ENCODE results near the gene PLSCR5.

Gene PLSCR5

GRCh38 chr3:146544002-146544928 is 60.9 kb downstream of the PLSCR5 start, which contains the start of gene PLSCR1:
Gene PLSCR1 (minus strand): TSS chr3:146544607. CDS start chr3:146536552, 8,055 bp downstream.
- DNase-seq (ENCODE audit: low read depth), result peak; percentile 65

GRCh38 chr3:146543461-146544001 is 61.6 kb downstream of the PLSCR5 start:
- no peak for DNase-seq (ENCODE audit: low read depth)

- DNase-seq (ENCODE audit: low read depth), result no peak
Observed at GRCh38 chr3:146542978-146543377, 62.2 kb downstream of the PLSCR5 start.

- DNase-seq (ENCODE audit: low read depth), result no peak
Observed at GRCh38 chr3:146542179-146542578, 63.0 kb downstream of the PLSCR5 start.

GRCh38 chr3:146540978-146541377 is 64.2 kb downstream of the PLSCR5 start:
- no peak for DNase-seq (ENCODE audit: low read depth)

DNA sequence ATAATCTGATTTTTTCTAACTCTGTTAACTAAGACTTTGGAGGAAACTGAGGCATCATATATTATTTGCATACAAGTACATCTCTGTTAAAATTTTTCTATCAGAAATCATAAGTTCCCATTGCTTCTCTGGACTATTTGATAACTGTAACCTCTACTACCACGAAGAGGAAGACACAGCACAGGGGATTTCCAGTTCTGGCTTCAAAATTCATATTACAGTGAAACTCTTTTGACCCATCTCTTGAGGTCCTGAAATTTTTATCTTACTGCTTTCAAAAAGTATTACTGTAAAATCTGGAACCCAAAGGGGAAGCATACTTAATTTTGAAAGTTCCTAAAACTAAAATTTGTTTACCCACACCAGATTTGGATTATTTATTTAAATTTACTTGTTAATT is 64.9 kb downstream of the PLSCR5 start:
- no peak for DNase-seq (ENCODE audit: low read depth)

GRCh38 chr3:146539315-146539714 is 65.8 kb downstream of the PLSCR5 start:
- no peak for DNase-seq (ENCODE audit: low read depth)

DNA sequence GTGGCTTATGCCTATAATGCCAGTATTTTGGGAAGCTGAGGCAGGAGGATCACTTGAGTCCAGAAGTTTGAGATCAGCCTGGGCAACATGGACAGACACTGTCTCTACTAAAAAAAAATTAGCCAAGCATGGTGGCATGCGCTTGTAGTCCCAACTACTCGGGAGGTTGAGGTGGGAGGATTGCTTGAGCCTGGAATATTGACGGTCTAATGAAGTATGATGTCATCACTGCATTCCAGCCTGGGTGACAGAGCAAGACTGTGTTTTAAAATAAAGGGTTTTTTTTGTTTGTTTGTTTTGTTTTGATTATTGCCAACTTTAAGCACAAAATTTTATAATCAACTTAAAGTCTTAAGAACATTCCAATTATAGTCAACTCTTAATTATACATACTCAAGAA is 67.5 kb downstream of the PLSCR5 start:
- no peak for DNase-seq (ENCODE audit: low read depth)

DNA sequence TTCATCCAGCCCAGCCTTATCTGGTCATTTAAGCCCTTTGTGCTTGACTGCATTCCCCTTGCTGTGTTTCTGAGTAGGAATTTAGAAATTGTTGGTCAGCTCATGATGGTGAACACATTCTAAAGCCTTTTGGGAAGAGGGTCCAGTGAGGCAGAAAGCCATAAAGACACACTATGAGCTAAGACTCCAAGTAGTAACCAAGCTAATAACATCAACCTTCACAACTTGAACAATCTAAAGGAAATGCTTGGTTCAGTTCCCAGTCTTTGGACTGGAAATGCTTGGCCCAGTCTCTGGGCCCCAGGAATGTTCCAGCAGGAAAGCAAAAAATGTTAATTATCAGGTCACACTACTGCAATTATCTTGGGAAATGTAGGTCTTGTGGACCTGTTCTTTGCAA is 68.5 kb downstream of the PLSCR5 start:
- no peak for DNase-seq (ENCODE audit: low read depth)

Measured in activated T-cell treated with anti-CD3 and anti-CD28 coated beads for 24 hours (primary cell).